GM18517 (cell line): ENCODE data around the gene IGFBP2.
A peak's percentile ranks its signal among the peaks of the same experiment; 100 is the strongest.
"Not testable (repeated sequence)": the region's sequence is repeated elsewhere in the genome, so short reads cannot be mapped to it uniquely, and the experiment has no call there.

Source experiments
- ATAC-seq: cut with Tn5 transposase; IDR thresholded peaks from one replicate; pipeline ENCODE4 v1.9.1; 2021; ENCODE audit warnings: mild to moderate bottlenecking, moderate library complexity; ENCODE audit not compliant: unreplicated experiment

Gene IGFBP2, protein sequence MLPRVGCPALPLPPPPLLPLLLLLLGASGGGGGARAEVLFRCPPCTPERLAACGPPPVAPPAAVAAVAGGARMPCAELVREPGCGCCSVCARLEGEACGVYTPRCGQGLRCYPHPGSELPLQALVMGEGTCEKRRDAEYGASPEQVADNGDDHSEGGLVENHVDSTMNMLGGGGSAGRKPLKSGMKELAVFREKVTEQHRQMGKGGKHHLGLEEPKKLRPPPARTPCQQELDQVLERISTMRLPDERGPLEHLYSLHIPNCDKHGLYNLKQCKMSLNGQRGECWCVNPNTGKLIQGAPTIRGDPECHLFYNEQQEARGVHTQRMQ

DNA sequence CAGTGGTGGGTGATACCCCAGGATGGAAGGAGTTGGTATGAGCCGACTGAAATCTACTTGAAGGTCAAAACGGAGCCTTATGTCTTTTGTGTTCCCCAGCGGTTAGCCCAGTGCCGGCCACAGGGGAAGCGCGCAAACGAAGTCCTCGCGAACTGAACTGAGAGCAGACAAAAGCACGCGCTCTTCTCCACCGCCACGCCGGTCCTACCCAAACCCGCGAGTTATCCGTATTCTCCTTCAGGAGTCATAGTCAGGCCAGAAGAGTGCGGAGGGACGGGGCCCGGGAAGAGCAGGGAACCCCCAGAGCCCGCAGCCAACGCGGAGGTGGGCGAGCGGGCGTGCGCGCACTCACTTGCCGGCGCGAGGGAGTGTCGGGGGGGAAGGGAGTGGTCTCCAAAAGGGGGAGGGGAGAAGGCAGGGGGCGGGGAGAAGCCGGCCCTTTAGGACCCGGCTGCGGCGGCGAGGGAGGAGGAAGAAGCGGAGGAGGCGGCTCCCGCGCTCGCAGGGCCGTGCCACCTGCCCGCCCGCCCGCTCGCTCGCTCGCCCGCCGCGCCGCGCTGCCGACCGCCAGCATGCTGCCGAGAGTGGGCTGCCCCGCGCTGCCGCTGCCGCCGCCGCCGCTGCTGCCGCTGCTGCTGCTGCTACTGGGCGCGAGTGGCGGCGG, at the start of gene IGFBP2:
TSS of gene IGFBP2 (plus strand) at position 469 of the 664 bp plus-strand sequence. CDS start at position 573, 104 bp downstream.
- ATAC-seq = no peak

DNA sequence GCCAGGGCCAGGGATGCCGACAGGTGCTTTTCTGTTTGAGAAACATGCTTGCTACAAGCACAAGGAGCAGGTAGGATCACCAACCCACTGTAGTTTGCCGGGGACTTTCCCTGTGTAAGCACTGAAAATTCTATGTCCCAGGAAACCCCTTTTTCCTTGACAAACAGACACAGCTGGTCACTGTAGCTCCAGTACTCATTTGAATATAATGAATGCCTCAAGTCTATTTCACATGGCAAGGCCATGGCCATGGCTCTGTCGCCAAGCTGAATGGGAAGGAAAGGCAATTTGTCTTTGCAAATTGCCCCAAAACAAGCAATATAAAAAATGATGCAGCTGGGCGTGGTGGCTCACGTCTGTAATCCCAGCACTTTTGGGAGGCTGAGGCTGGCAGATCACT, 49.6 kb upstream of the IGFBP2 start:
- no peak for ATAC-seq

DNA sequence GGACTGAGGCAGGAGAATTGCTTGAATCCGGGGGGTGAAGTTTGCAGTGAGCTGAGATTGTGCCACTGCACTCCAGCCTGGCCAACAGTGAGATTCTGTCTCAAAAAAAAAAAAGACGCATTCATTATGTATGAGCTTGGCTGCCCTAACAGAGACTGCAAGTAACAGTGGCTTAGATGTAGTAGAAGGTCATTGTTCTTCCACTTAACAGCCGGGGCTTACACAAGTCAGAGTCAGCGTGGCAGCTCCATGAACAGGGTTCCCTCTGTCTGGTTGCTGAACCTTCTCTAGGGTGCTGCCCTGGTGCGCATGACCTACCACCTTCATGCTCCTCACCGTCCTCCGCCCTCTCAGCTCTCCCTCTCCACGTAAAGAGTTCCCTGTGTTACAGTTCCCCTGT, 49.1 kb upstream of the IGFBP2 start:
- no peak for ATAC-seq

DNA sequence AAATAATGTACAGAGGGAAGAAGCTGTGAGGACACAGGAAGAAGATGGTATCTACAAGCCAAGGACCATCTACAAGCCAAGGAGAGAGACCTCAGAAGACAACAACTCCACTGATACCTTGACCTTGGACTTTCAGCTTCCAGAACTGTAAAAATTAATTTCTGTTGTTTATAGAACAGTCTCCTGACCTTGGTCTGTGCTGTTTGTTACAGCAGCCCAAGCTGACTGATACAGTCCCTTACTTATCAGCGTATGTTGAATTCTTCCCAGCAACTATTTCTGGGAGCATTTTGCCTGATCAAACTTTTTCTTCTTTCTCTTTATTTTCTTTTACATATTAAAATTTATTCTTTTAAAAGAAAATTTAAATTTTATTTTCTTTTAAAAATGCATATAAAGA, 47.8 kb upstream of the IGFBP2 start:
- no peak for ATAC-seq

DNA sequence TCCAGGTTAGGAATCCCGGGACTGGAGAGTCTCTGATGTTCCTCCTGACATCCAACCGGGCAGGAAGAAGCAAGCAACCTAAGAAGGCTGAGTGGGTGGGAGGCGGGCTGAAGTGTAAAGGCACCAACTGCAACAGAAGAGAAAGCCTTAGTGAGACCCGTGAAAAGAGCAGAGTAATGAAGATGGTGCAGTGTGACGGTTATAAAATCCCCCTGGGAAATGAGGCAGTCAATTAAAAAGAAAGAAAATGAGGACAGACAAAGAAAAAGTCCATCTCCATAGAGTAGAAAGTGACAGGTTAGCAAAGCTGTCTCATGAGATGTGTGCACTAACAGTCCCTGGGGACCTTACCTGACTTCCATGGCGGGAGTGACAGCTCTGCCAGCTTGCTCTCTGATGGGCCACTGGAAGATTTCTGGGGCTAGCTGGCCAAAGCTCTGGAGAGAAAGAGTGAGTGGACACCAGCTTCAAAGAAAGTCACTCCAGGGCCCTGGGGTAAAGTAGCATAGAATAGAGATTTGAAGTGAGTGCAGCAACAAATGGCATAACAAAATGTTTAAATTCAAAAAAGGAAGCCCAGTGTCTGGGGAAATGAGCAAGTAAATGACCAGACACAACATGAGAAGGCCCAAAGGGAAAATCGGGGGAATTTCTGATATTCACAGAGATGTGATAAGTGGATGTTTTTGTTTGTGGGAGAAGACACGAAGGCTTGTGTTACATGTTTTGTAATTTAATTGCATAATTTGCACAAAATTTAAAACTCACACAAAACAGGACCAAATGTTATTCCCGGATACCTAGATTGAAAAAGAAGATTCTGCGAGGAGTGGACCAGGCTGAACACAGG, 44.1 kb upstream of the IGFBP2 start:
- no peak for ATAC-seq

DNA sequence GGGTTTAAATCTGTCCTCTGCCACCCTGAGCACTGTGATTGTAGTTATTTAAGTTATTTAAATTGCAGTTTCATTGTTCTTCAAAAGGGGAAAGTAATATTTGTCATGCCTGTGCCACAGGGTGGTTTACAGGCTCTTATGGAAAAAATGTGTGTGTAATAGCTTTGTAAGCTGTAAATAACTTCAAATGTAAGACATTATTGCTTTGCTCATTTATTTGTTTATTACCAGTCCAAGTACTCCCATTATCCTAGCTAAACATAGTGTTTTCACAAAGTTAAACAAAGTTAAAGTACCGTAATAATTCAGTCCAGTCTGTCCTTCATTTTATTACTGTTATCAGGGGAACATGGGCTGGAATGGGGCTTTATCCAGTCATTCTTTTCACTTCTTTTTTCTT, 43.4 kb upstream of the IGFBP2 start:
- no peak for ATAC-seq

DNA sequence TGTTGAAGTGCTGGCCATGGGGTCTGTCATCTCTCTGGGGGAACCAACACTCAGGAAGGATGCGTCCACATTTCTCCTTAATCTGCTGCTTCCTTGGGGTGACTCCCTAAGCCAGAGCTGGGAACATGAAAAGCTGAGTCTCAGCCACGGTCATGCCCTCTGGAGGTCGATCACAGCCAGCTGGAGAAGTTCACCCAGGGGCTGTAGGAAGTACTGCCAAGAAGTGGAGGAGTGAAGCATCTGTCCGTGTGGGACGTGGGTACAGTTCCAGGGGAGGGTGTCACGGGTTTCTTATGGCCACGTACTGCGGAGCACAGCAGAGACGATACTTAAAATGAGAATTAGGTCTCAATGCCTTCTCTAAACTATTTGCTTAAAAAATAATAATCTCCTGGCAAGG, 42.4 kb upstream of the IGFBP2 start:
- ATAC-seq = no peak

DNA sequence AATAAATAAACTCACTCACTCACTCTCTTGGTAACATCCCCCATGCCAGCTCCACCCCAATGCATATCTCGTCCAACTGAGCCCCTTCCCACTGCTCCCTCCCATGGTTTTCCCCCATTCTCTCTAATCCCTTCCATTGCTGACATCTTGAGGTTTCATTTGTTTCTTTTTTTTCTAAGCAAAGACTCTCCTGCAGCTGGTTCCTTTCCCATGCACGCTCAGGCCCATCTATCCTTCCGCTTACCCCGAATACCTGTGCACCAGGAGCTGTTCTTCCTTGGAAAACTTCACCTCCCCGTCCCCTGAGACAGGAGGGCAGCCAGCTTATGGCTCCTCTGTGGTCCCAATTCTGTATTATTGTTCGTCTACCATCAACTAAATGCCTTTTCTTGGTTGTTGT, 41.7 kb upstream of the IGFBP2 start:
- ATAC-seq = no peak

DNA sequence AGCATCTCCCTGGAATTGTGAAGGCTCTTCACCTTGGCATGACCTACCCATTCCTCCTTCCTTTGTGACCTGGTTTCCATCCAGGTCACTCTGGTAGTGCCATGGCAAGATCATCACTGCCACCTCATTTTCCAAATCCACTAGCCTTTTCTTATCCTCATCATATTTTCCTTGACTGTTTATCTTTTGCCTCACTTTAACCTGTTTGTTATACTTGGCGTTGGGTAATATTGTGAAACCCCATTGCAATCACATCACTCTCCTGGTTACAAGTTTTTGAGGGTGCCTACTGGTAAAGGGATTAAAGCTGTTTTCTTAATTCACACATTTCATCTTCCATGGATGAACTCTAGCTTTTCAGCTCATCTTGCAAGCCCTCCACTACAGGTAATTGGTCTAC, 39.1 kb upstream of the IGFBP2 start:
- no peak for ATAC-seq

DNA sequence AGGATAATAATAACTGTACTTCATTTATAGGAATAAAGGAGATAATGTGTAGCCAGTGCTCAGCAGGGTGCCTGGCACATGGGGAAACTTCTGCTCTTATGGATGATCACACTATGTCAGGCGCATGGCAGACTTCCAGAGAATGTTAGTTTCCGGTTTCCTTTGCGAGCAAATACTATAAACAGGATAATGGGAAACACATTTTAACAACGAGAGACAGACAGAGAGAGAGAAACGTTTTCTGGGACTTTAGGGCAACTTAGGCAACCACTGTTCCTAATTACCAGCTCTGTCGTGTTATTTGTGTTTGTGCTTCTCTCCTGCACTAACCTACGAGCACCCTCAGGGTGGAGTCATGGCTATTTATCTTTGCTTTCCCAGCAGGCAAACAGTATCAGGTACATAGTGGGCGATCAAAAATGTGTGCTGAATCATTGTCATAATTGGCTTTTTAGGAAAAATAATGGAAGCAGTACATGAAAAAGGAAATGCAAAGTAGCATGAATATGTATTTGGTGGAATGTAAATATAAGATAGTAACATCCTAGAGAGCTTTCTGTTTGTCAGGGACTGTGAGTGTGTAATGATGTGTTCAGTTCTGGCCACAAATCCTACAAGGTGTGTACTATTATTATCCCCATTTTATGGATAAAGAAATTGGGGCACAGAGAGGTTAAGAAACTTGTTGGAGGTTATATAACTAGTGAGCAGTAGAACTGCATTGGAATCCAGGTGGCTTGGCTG, 36.8 kb upstream of the IGFBP2 start:
- ATAC-seq = no peak

DNA sequence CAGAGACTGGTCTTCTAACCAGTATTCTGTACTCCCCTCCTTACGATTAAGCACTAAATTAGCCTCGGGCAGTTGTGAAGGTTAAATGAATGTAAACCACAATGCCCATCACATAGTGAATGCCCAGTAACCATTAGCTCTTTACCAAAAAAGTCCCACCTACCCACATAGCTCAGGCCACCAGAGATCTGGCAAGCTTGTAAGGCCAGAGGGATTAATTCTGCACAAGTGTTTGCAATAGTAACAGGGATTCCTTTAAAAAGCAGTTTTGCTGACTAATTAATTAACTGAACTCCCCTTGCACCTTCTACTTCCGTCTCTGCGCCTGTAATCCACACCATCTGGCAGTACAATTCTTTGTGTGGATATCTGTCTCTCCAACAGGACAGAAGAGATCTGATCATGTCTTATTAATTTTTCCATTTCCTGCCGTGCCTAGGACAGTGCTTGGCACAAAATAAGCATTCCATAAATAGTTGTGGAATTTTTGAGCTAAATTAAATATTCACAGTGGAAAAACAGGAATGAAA, 36.2 kb upstream of the IGFBP2 start:
- no peak for ATAC-seq

DNA sequence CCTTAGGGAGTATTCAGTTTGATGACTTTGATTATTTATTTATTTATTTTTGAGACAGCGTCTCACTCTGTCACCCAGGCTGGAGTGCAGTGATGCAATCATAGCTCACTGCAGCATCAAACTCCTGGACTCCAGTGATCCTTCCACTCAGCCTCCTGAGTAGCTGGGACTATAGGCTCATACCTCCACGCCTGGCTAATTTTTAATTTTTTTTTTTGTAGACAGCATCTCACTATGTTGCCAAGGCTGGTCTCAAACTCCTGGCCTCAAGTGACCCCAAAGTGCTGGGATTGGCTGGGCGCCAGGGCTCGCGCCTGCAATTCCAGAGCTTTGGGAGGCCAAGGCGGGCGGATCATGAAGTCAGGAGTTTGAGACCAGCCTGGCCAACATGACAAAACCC, 35.4 kb upstream of the IGFBP2 start:
- ATAC-seq = not testable (repeated sequence)

DNA sequence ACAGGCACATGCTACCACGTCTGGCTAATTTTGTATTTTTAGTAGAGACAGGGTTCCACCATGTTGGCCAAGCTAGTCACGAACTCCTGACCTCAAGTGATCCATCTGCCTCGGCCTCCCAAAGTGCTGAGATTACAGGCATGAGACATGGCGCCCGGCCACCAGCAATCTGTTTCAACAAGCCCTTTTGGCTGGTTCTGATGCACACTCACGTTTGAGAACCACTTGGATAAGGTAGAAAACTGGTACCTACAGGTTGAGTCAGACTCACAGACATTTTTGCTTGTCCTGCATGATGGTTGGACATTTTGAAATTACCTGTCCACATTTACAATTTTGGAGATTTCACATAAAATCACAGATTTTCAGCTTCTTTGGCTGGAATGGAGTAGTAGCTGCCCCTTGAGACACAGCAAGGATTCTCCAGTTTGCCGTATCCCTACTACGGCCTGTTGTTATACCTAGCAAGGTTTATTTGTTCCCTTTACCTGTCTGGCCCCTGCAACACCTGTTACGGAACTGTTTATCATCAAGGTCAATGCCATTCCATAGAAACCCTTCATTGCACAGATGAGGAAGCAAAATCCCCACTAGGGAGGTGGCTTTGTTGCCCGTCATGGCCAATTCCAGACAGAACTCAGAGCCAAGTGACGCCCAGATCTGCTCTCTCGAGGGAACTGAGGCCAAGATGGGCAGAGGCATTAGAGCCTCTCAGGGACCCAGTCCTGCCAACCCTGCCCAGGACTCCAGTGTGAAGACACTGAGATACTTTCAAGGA, 31.4 kb upstream of the IGFBP2 start:
- no peak for ATAC-seq

DNA sequence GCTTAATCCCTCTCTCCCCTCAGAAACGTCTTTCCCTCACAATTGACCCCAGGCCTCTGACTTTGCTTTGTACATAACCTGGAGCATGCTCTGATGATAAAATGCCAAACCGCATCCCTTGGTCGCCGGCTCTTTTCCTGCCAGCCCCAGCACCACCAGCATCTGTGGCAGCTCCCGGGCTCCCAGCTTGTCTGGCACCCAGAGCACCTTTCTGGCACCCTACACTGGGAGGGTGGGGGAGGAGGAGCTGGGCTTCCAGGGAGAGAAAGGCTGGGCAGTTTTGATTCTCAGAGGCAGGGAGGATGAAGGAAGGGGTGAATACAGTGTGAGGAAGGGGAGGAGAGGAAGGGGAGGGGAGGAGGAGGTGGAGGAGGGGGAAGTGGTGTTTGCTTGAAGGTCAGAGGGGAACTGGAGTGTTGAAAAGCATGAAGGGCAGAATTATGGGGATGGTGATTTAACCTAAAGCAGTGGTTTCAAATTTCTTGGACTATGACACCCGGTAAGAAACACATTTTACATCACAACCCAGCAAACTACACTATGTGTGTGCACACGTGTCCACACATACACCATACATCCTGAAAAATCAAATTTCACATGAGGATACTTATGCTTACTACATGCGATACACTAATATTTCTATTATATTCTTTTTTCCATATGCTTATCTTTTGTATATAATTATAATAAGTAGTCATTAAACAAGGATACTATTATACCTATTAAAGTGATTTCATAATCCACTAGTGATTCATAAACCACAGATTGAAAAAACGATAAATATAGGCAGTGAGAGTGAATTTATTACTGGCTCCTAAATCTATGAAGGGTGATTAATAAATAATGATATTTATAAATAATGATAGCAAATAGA, 30.0 kb upstream of the IGFBP2 start:
- ATAC-seq = no peak

DNA sequence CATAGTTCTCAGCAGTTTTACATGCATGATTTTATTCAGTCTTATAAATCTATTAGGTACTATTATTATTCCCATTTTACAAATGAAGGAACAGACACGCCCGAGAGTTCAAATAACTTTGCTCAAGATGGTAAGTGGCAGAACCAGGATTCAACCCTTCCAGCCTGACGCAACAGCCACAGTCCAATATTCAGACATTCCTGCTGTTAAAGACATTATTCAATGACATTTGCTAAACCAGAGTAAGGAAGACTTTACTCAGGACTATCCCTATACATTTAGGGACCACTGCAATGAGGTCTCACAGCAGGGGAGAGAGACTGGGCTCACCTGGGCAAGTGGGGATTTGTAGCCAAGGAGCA, 29.4 kb upstream of the IGFBP2 start:
- ATAC-seq = no peak

DNA sequence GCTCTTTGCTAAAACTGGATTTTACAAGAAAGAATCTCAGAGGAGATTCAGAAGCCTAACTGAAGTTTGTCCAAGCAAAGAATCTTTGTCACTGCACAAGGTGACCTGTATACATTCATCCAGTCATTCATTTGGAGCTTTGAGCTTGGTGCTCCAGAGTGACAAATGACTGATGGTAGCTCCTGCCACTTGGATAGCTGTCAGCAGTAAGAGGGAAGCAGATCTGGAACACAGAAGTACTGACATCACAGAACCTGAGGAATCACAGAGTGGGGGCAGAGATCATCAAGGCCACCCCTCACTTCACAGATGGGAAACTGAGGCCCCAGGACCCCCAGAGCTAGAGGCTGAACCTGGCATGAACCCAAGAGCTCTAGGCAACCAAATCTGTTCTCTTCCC, 28.8 kb upstream of the IGFBP2 start:
- no peak for ATAC-seq

DNA sequence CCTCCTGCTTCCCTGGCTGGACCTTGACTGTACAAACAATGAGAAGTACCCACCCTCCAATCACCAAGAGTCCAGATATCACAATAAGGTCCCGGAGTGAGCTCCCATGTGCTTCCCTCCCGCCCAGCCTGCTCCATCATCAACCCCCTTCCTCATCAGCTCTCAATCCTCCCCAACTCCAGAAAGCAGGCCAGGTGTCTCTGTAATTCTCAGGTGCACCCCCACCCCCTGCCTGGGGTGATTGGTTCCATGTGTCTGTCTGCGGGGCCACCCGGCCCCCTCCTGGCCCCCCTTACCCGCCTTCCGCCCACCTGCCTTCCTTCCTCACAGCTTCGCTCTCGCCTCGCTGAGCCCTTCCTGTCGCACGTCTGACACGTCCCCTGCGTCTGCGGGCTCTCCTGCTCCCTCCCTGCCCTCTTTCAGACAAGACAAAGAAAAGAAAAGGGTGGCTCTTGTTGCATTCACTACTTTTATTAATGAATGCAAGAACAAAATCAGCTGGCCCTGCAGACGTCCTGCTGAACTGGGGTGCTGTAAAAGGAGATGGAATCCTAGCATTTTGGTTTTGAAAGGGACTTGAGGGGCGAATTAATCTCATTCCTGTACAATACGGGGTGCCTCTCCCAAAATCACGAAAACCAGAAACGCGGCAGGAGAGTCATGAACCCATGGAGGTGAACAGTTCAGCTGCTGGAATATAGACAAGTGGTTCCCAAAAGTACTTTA, 26.5 kb upstream of the IGFBP2 start:
- peak; percentile 82 for ATAC-seq

DNA sequence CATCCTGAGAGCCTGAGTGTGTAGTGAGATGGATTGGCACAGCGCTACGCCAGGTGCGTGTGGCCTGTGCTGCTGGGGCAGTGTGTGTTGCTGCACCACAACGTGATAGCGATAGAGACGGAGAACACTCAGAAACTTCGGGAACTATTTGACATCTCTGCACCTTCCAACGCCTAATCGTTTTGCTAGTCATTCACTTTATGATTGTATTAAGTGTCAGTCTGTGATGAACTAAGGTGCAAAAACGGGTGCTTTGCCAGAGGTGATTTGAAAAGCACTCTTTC, 26.0 kb upstream of the IGFBP2 start:
- ATAC-seq = no peak

DNA sequence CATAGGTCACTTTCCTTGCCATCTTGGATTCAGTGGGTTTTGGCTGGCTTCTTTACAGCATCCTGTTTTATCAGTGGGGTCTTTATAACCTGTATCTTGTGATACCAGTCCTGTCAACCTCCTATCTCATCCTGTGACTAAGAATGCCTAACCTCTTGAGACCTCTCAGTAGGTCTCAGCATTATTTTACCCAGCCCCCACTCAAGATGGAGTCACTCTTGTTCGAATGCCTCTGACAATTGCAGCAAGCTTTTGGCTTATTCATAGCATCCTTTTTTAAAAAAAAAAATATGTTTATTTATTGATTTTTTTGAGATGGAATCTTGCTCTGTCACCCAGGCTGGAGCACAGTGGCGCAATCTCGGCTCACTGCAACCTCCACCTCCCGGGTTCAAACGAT, 24.7 kb upstream of the IGFBP2 start:
- no peak for ATAC-seq
